ENCODE measurements around the gene APOLD1.
A peak's percentile ranks its signal among the peaks of the same experiment; 100 is the strongest.

APOLD1 gene

GRCh38 chr12:12770262-12770661, 15.2 kb upstream of the APOLD1 start:
- TF ChIP-seq, protein P1, sequence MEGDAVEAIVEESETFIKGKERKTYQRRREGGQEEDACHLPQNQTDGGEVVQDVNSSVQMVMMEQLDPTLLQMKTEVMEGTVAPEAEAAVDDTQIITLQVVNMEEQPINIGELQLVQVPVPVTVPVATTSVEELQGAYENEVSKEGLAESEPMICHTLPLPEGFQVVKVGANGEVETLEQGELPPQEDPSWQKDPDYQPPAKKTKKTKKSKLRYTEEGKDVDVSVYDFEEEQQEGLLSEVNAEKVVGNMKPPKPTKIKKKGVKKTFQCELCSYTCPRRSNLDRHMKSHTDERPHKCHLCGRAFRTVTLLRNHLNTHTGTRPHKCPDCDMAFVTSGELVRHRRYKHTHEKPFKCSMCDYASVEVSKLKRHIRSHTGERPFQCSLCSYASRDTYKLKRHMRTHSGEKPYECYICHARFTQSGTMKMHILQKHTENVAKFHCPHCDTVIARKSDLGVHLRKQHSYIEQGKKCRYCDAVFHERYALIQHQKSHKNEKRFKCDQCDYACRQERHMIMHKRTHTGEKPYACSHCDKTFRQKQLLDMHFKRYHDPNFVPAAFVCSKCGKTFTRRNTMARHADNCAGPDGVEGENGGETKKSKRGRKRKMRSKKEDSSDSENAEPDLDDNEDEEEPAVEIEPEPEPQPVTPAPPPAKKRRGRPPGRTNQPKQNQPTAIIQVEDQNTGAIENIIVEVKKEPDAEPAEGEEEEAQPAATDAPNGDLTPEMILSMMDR (IDR thresholded peaks at IDR 0.05; ENCODE audit: low read depth, low read length, missing control alignments) = no peak
- no peak overlapping the region for H3K4me3 ChIP-seq (replicated peaks; ENCODE audit: low read depth, low read length)
- no peak for DNase-seq (ENCODE audit: extremely low read depth, low read depth)

- no peak overlapping the region for H3K4me3 ChIP-seq (replicated peaks; ENCODE audit: low read depth, low read length)
- no peak for DNase-seq (ENCODE audit: extremely low read depth, low read depth)
- TF ChIP-seq, protein P1 (IDR thresholded peaks at IDR 0.05; ENCODE audit: low read depth, low read length, missing control alignments) = no peak
Observed at GRCh38 chr12:12774791-12775190, 10.7 kb upstream of the APOLD1 start.

DNA sequence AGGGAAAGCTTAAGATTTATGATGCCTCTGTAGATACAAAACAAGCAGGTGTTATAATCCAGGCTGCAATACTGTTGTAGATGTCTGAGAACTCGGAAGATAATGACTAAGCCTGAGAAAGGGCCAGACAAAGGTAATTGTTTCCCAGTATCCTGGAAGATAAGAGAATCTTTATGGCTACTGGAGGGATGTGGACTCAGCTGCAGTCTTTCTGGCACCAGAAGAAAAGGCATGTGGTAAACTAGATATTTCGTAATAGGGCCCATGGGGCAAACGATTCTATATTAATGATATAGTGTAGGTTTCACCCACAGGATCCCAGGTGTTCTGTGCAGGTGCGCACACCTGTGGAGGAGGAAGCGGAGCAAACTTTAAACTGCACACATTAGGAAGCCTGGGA, 9.2 kb upstream of the APOLD1 start:
- TF ChIP-seq, protein P1 (IDR thresholded peaks at IDR 0.05; ENCODE audit: low read depth, low read length, missing control alignments) = no peak
- no peak overlapping the region for H3K4me3 ChIP-seq (replicated peaks; ENCODE audit: low read depth, low read length)
- no peak for DNase-seq (ENCODE audit: extremely low read depth, low read depth)

GRCh38 chr12:12777092-12777491, 8.4 kb upstream of the APOLD1 start:
- no peak for DNase-seq (ENCODE audit: extremely low read depth, low read depth)
- H3K4me3 ChIP-seq (replicated peaks; ENCODE audit: low read depth, low read length) = no peak overlapping the region
- TF ChIP-seq, protein P1 (IDR thresholded peaks at IDR 0.05; ENCODE audit: low read depth, low read length, missing control alignments) = no peak

GRCh38 chr12:12779007-12779406, 6.5 kb upstream of the APOLD1 start:
- no peak overlapping the region for H3K4me3 ChIP-seq (replicated peaks; ENCODE audit: low read depth, low read length)
- TF ChIP-seq, protein P1 (IDR thresholded peaks at IDR 0.05; ENCODE audit: low read depth, low read length, missing control alignments) = no peak
- no peak for DNase-seq (ENCODE audit: extremely low read depth, low read depth)

GRCh38 chr12:12779529-12779928, 5.9 kb upstream of the APOLD1 start:
- peak; percentile 72 for DNase-seq (ENCODE audit: extremely low read depth, low read depth)
- TF ChIP-seq, protein P1 (IDR thresholded peaks at IDR 0.05; ENCODE audit: low read depth, low read length, missing control alignments) = no peak
- H3K4me3 ChIP-seq (replicated peaks; ENCODE audit: low read depth, low read length) = no peak overlapping the region

- DNase-seq (ENCODE audit: extremely low read depth, low read depth) = no peak
- no peak overlapping the region for H3K4me3 ChIP-seq (replicated peaks; ENCODE audit: low read depth, low read length)
- TF ChIP-seq, protein P1 (IDR thresholded peaks at IDR 0.05; ENCODE audit: low read depth, low read length, missing control alignments) = no peak
Observed at GRCh38 chr12:12784116-12784515, 1.3 kb upstream of the APOLD1 start.
